HEK293 (cell line): ENCODE results near the gene KIAA1755.

Source experiments
- CTCF ChIA-PET: fragments of 350-600 bp; formaldehyde crosslinking; extraction: SDS; loops from one replicate; lab custom pipeline; 2021; ENCODE audit warnings: antibody characterized with exemption; lab: Yijun Ruan, JAX
- POLR2A ChIA-PET: fragments of 300-600 bp; formaldehyde crosslinking; extraction: SDS; loops from one replicate; lab custom pipeline; 2020; ENCODE audit warnings: antibody characterized with exemption, inconsistent platforms; lab: Yijun Ruan, JAX
- H3K27ac ChIP-seq: fragments of 200-500 bp; sonication (Bioruptor generic); 2 replicates; pipeline ENCODE4 v1.5.1; 2014; ENCODE audit warnings: low read depth, low read length, control low read depth, inconsistent platforms; ENCODE audit errors: extremely low read depth
- H3K36me3 ChIP-seq, 2 experiments: fragments of 200-500 bp in 1 of 2; sonication (Bioruptor generic) in 1 of 2; 1 replicate in 1 of 2; 2 replicates in 1 of 2; pipeline ENCODE4 v1.5.1; 2014 to 2017; ENCODE audit warnings: inconsistent platforms in 2 of 2, low read length in 2 of 2; ENCODE audit not compliant: control insufficient read depth in 2 of 2, insufficient read depth in 1 of 2
- H3K4me1 ChIP-seq: fragments of 200-500 bp; sonication (Bioruptor generic); 2 replicates; pipeline ENCODE4 v1.5.1; 2014; ENCODE audit warnings: mild to moderate bottlenecking, low read length, inconsistent platforms; ENCODE audit not compliant: control insufficient read depth, insufficient read depth
- H3K4me3 ChIP-seq: 2 replicates; pipeline ENCODE4 v1.5.1; 2011; ENCODE audit warnings: low read depth, mild to moderate bottlenecking, control low read depth, low read length, moderate library complexity
- H3K9me3 ChIP-seq: fragments of 200-500 bp; sonication (Bioruptor generic); 2 replicates; pipeline ENCODE4 v1.5.1; 2014; ENCODE audit warnings: low read depth, low read length, inconsistent platforms; ENCODE audit not compliant: control insufficient read depth, insufficient read depth
- AEBP2 ChIP-seq: fragments of 450-650 bp; formaldehyde crosslinking; IDR thresholded peaks from 2 replicates; pipeline ENCODE4 v1.5.1; 2016; ENCODE audit warnings: missing biosample characterization, missing genetic modification characterization, borderline replicate concordance
- FEZF1 ChIP-seq: fragments of 450-650 bp; formaldehyde crosslinking; IDR thresholded peaks from 2 replicates; pipeline ENCODE4 v1.5.1; 2016; ENCODE audit warnings: missing biosample characterization, missing genetic modification characterization
- HOXC10 ChIP-seq: sonication (generic); formaldehyde crosslinking; IDR thresholded peaks from 2 replicates; pipeline ENCODE4 v1.8.1; 2023; ENCODE audit warnings: mild to moderate bottlenecking, missing genetic modification reagents
- KLF1 ChIP-seq: fragments of 450-650 bp; formaldehyde crosslinking; IDR thresholded peaks from 2 replicates; pipeline ENCODE4 v1.5.1; 2016; ENCODE audit warnings: missing biosample characterization, missing genetic modification characterization
- MZF1 ChIP-seq: fragments of 450-650 bp; formaldehyde crosslinking; IDR thresholded peaks from 2 replicates; pipeline ENCODE4 v1.5.1; 2017; ENCODE audit warnings: missing biosample characterization, missing genetic modification characterization, borderline replicate concordance
- OVOL3 ChIP-seq: fragments of 450-650 bp; formaldehyde crosslinking; IDR thresholded peaks from 2 replicates; pipeline ENCODE4 v1.5.1; 2016; ENCODE audit warnings: missing biosample characterization, missing genetic modification characterization
- PBX3 ChIP-seq: sonication (generic); formaldehyde crosslinking; IDR thresholded peaks from 2 replicates; pipeline ENCODE4 v1.8.1; 2022; ENCODE audit warnings: mild to moderate bottlenecking, moderate library complexity, missing genetic modification reagents
- PRDM4 ChIP-seq: fragments of 450-650 bp; formaldehyde crosslinking; IDR thresholded peaks from 2 replicates; pipeline ENCODE4 v1.5.1; 2017; ENCODE audit warnings: missing biosample characterization, missing genetic modification characterization
- SCRT2 ChIP-seq: fragments of 450-650 bp; formaldehyde crosslinking; IDR thresholded peaks from 2 replicates; pipeline ENCODE4 v1.5.1; 2016; ENCODE audit warnings: missing biosample characterization, missing genetic modification characterization
- ZBTB49 ChIP-seq: fragments of 450-650 bp; formaldehyde crosslinking; IDR thresholded peaks from 2 replicates; pipeline ENCODE4 v1.5.1; 2016; ENCODE audit warnings: missing biosample characterization, missing genetic modification characterization, low read depth
- ZNF19 ChIP-seq: fragments of 450-650 bp; formaldehyde crosslinking; IDR thresholded peaks from 2 replicates; pipeline ENCODE4; 2016; ENCODE audit warnings: missing biosample characterization, missing genetic modification characterization, low read depth
- ZNF214 ChIP-seq: fragments of 450-650 bp; formaldehyde crosslinking; IDR thresholded peaks from 2 replicates; pipeline ENCODE4 v1.5.1; 2017; ENCODE audit warnings: missing biosample characterization, mild to moderate bottlenecking, missing genetic modification characterization, borderline replicate concordance
- ZNF266 ChIP-seq: fragments of 450-650 bp; formaldehyde crosslinking; IDR thresholded peaks from 2 replicates; pipeline ENCODE4 v1.5.1; 2016; ENCODE audit warnings: missing biosample characterization, missing genetic modification characterization, low read depth
- ZNF280D ChIP-seq: fragments of 450-650 bp; formaldehyde crosslinking; IDR thresholded peaks from 2 replicates; pipeline ENCODE4 v1.5.1; 2016; ENCODE audit warnings: missing biosample characterization, missing genetic modification characterization
- ZNF350 ChIP-seq: fragments of 450-650 bp; formaldehyde crosslinking; IDR thresholded peaks from 2 replicates; pipeline ENCODE4 v1.5.0; 2017; ENCODE audit warnings: missing biosample characterization, mild to moderate bottlenecking, missing genetic modification characterization
- ZNF391 ChIP-seq: fragments of 450-650 bp; formaldehyde crosslinking; IDR thresholded peaks from 2 replicates; pipeline ENCODE4 v1.5.1; 2016; ENCODE audit warnings: low read depth, missing biosample characterization, missing genetic modification characterization, borderline replicate concordance
- ZNF561 ChIP-seq: fragments of 450-650 bp; IDR thresholded peaks from 2 replicates; pipeline ENCODE4 v1.5.1; 2018; ENCODE audit warnings: missing biosample characterization, missing genetic modification characterization, borderline replicate concordance
- ZNF623 ChIP-seq: fragments of 450-650 bp; formaldehyde crosslinking; IDR thresholded peaks from 2 replicates; pipeline ENCODE4 v1.5.1; 2016; ENCODE audit warnings: missing biosample characterization, missing genetic modification characterization
- ZNF792 ChIP-seq: fragments of 450-650 bp; formaldehyde crosslinking; IDR thresholded peaks from 2 replicates; pipeline ENCODE4 v1.5.1; 2016; ENCODE audit warnings: missing biosample characterization, missing genetic modification characterization

The KIAA1755 gene

GRCh38 chr20:38184101-38184500 is 76.4 kb downstream of the KIAA1755 start:
- Histone ChIP-seq H3K4me3 (no peak overlapping the region), H3K9me3 (no peaks in the 10 kb centered on the region)
- POLR2A ChIA-PET = no interaction called here
- CTCF ChIA-PET = no interaction called here
- TF ChIP-seq OVOL3 (no peak), PBX3 (no peak), ZNF19 (tag by site-specific recombination) (no peak), ZNF350 (tag by site-specific recombination) (no peak), ZNF266 (no peak), KLF1 (tag by site-specific recombination) (no peak), ZNF623 (no peak), FEZF1 (tag by site-specific recombination) (no peak), HOXC10 (CRISPR knock-in tag) (no peak), ZNF792 (tag by site-specific recombination) (no peak), SCRT2 (tag by site-specific recombination) (no peak), ZNF280D (tag by site-specific recombination) (no peak), ZNF561 (no peak), ZBTB49 (tag by site-specific recombination) (no peak), MZF1 (tag by site-specific recombination) (no peak), AEBP2 (tag by site-specific recombination) (no peak), ZNF391 (tag by site-specific recombination) (no peak), ZNF214 (tag by site-specific recombination) (no peak), PRDM4 (tag by site-specific recombination) (no peak)
- TF ChIP-seq, all 188 proteins: peak for 0
- peaks cover 4% of the 10 kb centered on the region; the same call in 1 of the 2 replicates for H3K4me1 ChIP-seq
- H3K27ac ChIP-seq = no peak overlapping the region
- no peaks in the 10 kb centered on the region for H3K36me3 ChIP-seq
